ENCODE data around the gene SHMT2. TPM values are rescaled to one million over a fixed set of nuclear protein-coding genes. Genes with fewer than 3 reads are reported as not detected.
A peak's percentile ranks its signal among the peaks of the same experiment; 100 is the strongest.

Gene SHMT2
- 148 and 155 TPM in 2 replicates for total RNA-seq
- 243 and 287 TPM in 2 replicates for polyA plus RNA-seq
- polyA plus RNA-seq (2011; cell fraction: cytosol; rRNA removed), result 200 and 222 TPM in 2 replicates
- 221 and 233 TPM in 2 replicates for polyA plus RNA-seq (2011; cell fraction: nucleus; rRNA removed)
- polyA plus RNA-seq (2012), result 126 and 146 TPM in 2 replicates
- 158 and 166 TPM in 2 replicates for polyA minus RNA-seq
- polyA minus RNA-seq (2011; cell fraction: cytosol; rRNA and poly(A)+ RNA removed), result 225 TPM
- polyA minus RNA-seq (2011; cell fraction: nucleus; rRNA and poly(A)+ RNA removed), result 89.4 and 105 TPM in 2 replicates
- percentile 69 among the genes with signal in this experiment for Bru-seq, nascent RNA
- percentile 91 among the genes with signal in this experiment for BruChase-seq, experiment 1, labeled RNA remaining after a 6-hour chase
- BruChase-seq, experiment 2, labeled RNA remaining after a 2-hour chase, result percentile 78 among the genes with signal in this experiment
- long read RNA-seq, transcript SHMT2-201 (12 exons, 2,537 nt), result major isoform, 161 of 671 reads
- long read RNA-seq, transcript SHMT2-202 (12 exons, 2,006 nt), result minor isoform, 39 of 671 reads
- long read RNA-seq, partial matches to known transcripts, result 440 of 671 reads
- long read RNA-seq, other reads (novel, unspliced or antisense), result 26 of 671 reads

GRCh38 chr12:57229634-57230380, at the start of gene SHMT2:
SHMT2 (plus strand) TSS chr12:57229711; CDS start chr12:57229779, 68 bp downstream.
- BruUV-seq (replicated peaks), result no TSS peak

More at GRCh38 chr12:57229634-57230380, at the start of gene SHMT2:
- H3K9me1 ChIP-seq (replicated peaks; ENCODE audit: control insufficient read depth, extremely low read depth, insufficient read depth, low read length), result no peaks in the 10 kb centered on the region
- ChIA-PET CTCF (interaction anchor here (0.7 to 5.0 kb wide), 16 partner anchors 10 to 229 kb away, joined by 3 to 129 read pairs (median 4); partner anchors contain the start of genes GLI1 and STAC3), POLR2A (interaction anchor here (0.6 to 1.5 kb wide), 5 partner anchors 9 to 118 kb away, joined by 3 to 11 read pairs (median 4); partner anchors contain the start of gene STAT6)
- peak within 1 kb of the TSS; percentile 77 for H3K4me2 ChIP-seq (ENCODE audit: insufficient read depth, low read length)
- intact Hi-C loops (cut with micrococcal nuclease) (loop anchor here (1.0 kb wide), 1 partner anchor 9 kb away; no protein-coding TSS in a partner anchor), dilution Hi-C loops (cut with MboI; ENCODE audit: extremely low pct_ligation_motif_present, low sequenced_read_pairs) (no loop called here)
- H3K9me3 ChIP-seq (replicated peaks; ENCODE audit: control insufficient read depth, insufficient read depth, low read length), result no peaks in the 10 kb centered on the region
- FAIRE-seq (peak; percentile 99), DNase-seq (ENCODE audit: low read depth, low spot score) (peak; percentile 94)
- peaks cover 15 to 18% of the 10 kb centered on the region in 2 experiments for H3K27me3 ChIP-seq (ENCODE audit: control insufficient read depth in 2 of 2, insufficient read depth in 2 of 2, low read length in 2 of 2)
- H3K4me3 ChIP-seq (replicated peaks in 1 of 3; ENCODE audit: insufficient read depth in 1 of 3, low read depth in 1 of 3, low read length in 3 of 3), result peak within 1 kb of the TSS; percentile 44 to 73 (median 63)
- TF ChIP-seq POLR2A (IDR thresholded peaks at IDR 0.05; ENCODE audit: low read depth, low read length) (peak; percentile 70), POLR2AphosphoS5 (IDR thresholded peaks at IDR 0.05; ENCODE audit: insufficient read depth, low read depth, low read length) (peak; percentile 70), MAX (IDR thresholded peaks at IDR 0.05; ENCODE audit: insufficient read depth, insufficient read length) (peak; percentile 75), GATA2 (IDR thresholded peaks at IDR 0.05; ENCODE audit: insufficient read depth, insufficient read length, low read depth, low read length) (no peak)
- peaks cover 3 to 27% of the 10 kb centered on the region in 2 experiments for H3K36me3 ChIP-seq (ENCODE audit: control insufficient read depth in 2 of 2, extremely low read depth in 1 of 2, insufficient read depth in 2 of 2, low read length in 2 of 2)
- H3K79me2 ChIP-seq (ENCODE audit: control insufficient read depth, insufficient read depth, low read length), result peaks cover 23% of the 10 kb centered on the region
- H3K27ac ChIP-seq (ENCODE audit: insufficient read depth, low read depth, low read length), result peak within 1 kb of the TSS; percentile 91
- H2AFZ ChIP-seq (ENCODE audit: low read depth, low read length), result peak within 1 kb of the TSS; percentile 69
- peak within 1 kb of the TSS; percentile 96 for H3K9ac ChIP-seq (replicated peaks; ENCODE audit: extremely low read depth, insufficient read depth, low read length)
- H4K20me1 ChIP-seq (replicated peaks; ENCODE audit: control insufficient read depth, extremely low read depth, insufficient read depth, low read length), result no peaks in the 10 kb centered on the region
- H3K4me1 ChIP-seq (ENCODE audit: control insufficient read depth, extremely low read depth, insufficient read depth, low read length), result peaks cover 18% of the 10 kb centered on the region
